Measurements from ENCODE around the gene ROS1.

The ROS1 gene

DNA sequence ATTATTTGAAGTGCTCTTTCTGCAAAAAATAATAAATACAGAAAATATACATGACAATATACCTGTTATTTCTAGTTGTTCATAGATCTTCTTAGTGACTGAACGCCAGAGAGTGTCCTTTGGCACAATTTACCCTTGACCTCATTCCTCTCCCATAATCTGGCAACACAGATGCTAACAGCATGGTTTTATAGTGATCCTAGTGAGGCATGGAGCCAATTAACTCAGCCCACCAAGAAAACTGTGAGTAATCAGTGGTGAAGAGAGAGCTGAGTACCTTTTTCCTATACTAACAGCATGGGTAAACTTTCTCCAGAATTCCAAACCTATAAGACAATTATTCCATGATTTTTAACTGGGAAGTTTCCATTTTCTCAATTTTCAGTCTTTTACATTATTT lies 99.3 kb downstream of the ROS1 start:
- H3K4me3 ChIP-seq (ENCODE audit: low read depth, low read length) = no peak overlapping the region
- TF ChIP-seq, protein P1, sequence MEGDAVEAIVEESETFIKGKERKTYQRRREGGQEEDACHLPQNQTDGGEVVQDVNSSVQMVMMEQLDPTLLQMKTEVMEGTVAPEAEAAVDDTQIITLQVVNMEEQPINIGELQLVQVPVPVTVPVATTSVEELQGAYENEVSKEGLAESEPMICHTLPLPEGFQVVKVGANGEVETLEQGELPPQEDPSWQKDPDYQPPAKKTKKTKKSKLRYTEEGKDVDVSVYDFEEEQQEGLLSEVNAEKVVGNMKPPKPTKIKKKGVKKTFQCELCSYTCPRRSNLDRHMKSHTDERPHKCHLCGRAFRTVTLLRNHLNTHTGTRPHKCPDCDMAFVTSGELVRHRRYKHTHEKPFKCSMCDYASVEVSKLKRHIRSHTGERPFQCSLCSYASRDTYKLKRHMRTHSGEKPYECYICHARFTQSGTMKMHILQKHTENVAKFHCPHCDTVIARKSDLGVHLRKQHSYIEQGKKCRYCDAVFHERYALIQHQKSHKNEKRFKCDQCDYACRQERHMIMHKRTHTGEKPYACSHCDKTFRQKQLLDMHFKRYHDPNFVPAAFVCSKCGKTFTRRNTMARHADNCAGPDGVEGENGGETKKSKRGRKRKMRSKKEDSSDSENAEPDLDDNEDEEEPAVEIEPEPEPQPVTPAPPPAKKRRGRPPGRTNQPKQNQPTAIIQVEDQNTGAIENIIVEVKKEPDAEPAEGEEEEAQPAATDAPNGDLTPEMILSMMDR (IDR thresholded peaks at IDR 0.05; ENCODE audit: borderline replicate concordance, insufficient read depth, low read depth, low read length) = no peak

DNA sequence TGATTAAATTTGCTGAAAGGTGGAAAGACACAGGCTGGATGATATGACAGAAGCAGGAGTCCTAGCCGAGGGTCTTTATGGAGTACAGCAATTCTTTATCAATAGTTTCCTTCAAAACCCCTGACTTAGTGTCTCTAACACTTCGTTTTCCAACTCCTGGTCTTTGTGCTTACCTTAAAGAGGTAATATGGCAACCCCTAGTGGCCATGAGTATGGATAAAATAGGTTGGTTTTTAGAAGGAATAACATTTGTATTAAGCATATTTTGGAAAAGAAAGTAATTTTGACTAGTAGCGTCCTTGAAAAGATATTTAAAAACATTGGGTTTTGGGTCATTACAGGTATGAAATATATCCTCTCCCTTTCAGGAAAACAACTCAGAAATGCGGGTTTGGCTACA lies 108.5 kb downstream of the ROS1 start:
- TF ChIP-seq, protein P1 (IDR thresholded peaks at IDR 0.05; ENCODE audit: borderline replicate concordance, insufficient read depth, low read depth, low read length) = no peak
- no peak overlapping the region for H3K4me3 ChIP-seq (ENCODE audit: low read depth, low read length)

DNA sequence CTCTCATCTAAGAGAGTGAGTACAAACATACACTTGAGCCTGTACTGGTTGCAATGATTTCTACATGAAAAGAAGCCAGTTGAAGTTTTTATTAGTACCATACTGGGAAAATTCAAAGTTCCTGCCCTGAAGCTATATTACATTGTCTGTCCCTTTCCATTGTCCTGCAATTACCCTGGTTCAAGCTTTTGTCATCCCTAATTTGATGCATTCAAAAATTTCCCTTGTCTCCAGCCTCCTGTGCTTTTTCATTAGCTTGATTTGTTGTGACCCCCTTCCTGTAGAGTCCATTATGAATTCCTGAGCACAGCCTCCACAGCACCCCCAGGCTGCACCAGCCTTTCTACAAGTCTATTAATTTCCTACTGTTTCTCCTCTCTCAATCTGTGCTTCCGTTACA lies 114.0 kb downstream of the ROS1 start:
- TF ChIP-seq, protein P1 (IDR thresholded peaks at IDR 0.05; ENCODE audit: borderline replicate concordance, insufficient read depth, low read depth, low read length) = no peak
- H3K4me3 ChIP-seq (ENCODE audit: low read depth, low read length) = no peak overlapping the region

DNA sequence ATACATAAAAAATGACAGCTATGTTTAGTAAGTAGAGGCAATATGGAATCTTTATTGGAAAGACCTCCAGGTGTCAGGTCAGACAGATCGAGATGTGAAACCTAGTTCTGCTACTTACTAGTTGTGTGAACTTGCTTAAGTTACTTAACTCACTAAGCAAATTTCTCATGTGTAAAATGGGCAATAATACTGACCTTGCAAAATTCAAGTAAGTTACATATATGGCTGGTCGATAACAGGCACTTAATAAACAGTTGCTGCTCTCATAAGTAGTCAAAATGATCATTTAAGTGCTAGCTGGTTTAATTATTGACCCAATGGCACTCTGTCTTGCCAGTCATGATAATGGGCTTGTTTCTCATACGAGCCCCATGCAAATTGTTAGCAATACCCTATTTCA lies 114.4 kb downstream of the ROS1 start:
- H3K4me3 ChIP-seq (ENCODE audit: low read depth, low read length) = no peak overlapping the region
- TF ChIP-seq, protein P1 (IDR thresholded peaks at IDR 0.05; ENCODE audit: borderline replicate concordance, insufficient read depth, low read depth, low read length) = no peak

DNA sequence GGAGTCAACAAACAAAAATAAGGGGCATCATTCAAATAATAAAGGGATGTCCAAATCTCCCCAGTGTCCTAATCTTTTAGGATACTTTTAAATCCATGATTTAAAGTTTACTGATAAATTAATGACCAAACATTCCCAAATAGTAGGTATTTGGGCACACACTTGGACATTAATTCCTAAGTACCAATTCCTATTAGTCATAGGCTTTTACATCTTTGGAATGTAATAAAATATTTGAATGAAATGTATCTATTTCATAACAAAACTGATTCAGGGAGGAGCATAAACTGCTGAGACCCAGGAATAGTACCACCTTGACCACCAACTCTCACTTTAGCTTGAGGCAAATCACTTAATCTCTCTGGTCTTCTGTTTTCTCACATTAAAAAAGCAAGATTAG lies 116.1 kb downstream of the ROS1 start:
- no peak overlapping the region for H3K4me3 ChIP-seq (ENCODE audit: low read depth, low read length)
- TF ChIP-seq, protein P1 (IDR thresholded peaks at IDR 0.05; ENCODE audit: borderline replicate concordance, insufficient read depth, low read depth, low read length) = no peak

DNA sequence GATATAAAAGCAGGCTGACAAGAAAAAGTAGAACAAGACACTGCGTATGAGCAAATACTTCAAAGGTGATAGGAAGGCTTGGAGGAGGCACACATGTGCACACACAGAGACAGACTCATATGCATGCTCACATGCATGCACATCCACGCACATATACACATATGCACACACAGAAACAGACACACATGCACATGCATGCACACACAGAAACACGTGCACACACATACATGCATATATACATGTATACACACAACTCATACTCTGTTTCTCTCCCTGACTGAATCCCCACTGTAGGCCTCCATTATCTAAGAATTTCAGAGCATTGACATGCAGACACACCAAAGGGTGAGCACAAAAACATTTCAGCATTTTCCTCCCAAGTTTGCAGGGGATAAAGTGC lies 116.7 kb downstream of the ROS1 start:
- no peak overlapping the region for H3K4me3 ChIP-seq (ENCODE audit: low read depth, low read length)
- TF ChIP-seq, protein P1 (IDR thresholded peaks at IDR 0.05; ENCODE audit: borderline replicate concordance, insufficient read depth, low read depth, low read length) = no peak

DNA sequence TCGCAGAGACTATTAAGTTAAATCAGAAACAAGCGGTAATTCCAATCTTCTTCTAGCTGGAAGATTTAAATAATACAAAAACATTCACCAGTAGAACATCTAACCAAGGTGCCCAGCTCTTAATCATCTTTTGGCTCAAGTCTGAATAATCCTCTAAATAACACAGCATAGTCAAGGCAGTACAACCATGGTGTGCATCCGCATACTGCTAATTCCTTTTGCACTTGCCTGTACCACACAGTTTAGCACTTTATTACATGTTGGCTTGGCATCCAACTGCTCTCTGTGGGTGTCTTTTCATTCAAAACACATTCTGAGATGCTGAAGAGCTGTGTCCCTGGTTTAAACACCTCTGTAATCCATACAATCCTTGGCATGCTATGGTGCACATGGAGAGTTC lies 118.1 kb downstream of the ROS1 start:
- no peak overlapping the region for H3K4me3 ChIP-seq (ENCODE audit: low read depth, low read length)
- TF ChIP-seq, protein P1 (IDR thresholded peaks at IDR 0.05; ENCODE audit: borderline replicate concordance, insufficient read depth, low read depth, low read length) = no peak

Measured in GM12875 (cell line).